ENCODE measurements around the gene HDGFL3. TPM values are rescaled to one million over a fixed set of nuclear protein-coding genes. Genes with fewer than 3 reads are reported as not detected.

Gene HDGFL3
- 35.9 and 48.4 TPM in 2 replicates for total RNA-seq

GRCh38 chr15:83207660-83208366 lies at the start of gene HDGFL3:
HDGFL3 (minus strand) TSS chr15:83207823; CDS start chr15:83207414, 409 bp downstream.

GRCh38 chr15:83106994-83107840 lies 100.4 kb downstream of the HDGFL3 start, which contains the start of gene TM6SF1:
TM6SF1 (plus strand) TSS chr15:83107645; CDS start chr15:83107681, 36 bp downstream.

Other genes starting within 250 kb of the HDGFL3 start
- gene RAMAC, start 221.6 kb downstream of the HDGFL3 start, total RNA-seq = 29.5 and 30.8 TPM in 2 replicates
- 6.0 and 17.7 TPM in 2 replicates for gene C15orf40, start 196.2 kb downstream of the HDGFL3 start, total RNA-seq
- 49.9 and 50.7 TPM in 2 replicates for gene BTBD1, start 140.6 kb downstream of the HDGFL3 start, total RNA-seq
- 0.14 TPM in 1 of 2 replicates, not detected in the other for gene TM6SF1, start 100.2 kb downstream of the HDGFL3 start, total RNA-seq
- gene BNC1, start 76.8 kb upstream of the HDGFL3 start, total RNA-seq = 47.4 and 74.7 TPM in 2 replicates
- 0.60 and 1.7 TPM in 2 replicates for gene SH3GL3, start 239.5 kb upstream of the HDGFL3 start, total RNA-seq